Spleen (tissue), 7 donors: Measurements from ENCODE around the gene ZAR1L.
"Not testable (repeated sequence)": the region's sequence is repeated elsewhere in the genome, so short reads cannot be mapped to it uniquely, and the experiment has no call there.

Source experiments
- CTCF ChIP-seq, 11 experiments: fragments of 200-600 bp in 7 of 11; fragments of 450-650 bp in 4 of 11; sonication (generic) in 4 of 11; IDR thresholded peaks in 8 of 11; conservative IDR thresholded peaks in 3 of 11; 1 replicate in 7 of 11; 2 replicates in 4 of 11; pipeline versions ENCODE4 v1.4.0 to v1.8.0; 2016 to 2021; ENCODE audit warnings: antibody characterized with exemption in 11 of 11, inconsistent platforms in 4 of 11, mild to moderate bottlenecking in 1 of 11
- POLR2A ChIP-seq, 3 donors: fragments of 450-650 bp; IDR thresholded peaks; one replicate each; pipeline ENCODE4 v1.5.1; 2017; ENCODE audit warnings: antibody characterized with exemption in 3 of 3, mild to moderate bottlenecking in 1 of 3
- POLR2AphosphoS5 ChIP-seq, 3 donors: sonication (generic); formaldehyde crosslinking; IDR thresholded peaks; one replicate each; pipeline ENCODE4 v1.5.1; 2017; ENCODE audit warnings: antibody characterized with exemption in 3 of 3
- donor health status: DM: no; HTN: no; CAD: no; lungs with moderate emphysema.
- donor health status: DM: no; HTN: no; CAD: no.
- donor health status: DM: no; HTN: no; CAD: no.

- not testable (repeated sequence) for TF ChIP-seq CTCF (IDR thresholded peaks at IDR 0.05 in 8 of 11, conservative IDR thresholded peaks at IDR 0.05 in 3 of 11); POLR2A (IDR thresholded peaks at IDR 0.05); POLR2AphosphoS5 (IDR thresholded peaks at IDR 0.05)
Measured at GRCh38 chr13:32355935-32356334, 40.8 kb upstream of the ZAR1L start.
